SK-N-SH treated with all-trans-retinoic acid at 6 μM for 48 hours (cell line): ENCODE measurements around the gene MYO16.
A peak's percentile ranks its signal among the peaks of the same experiment; 100 is the strongest.

ENCODE experiments used
- ATAC-seq: fragments of 200-7000 bp; cut with Tn5 transposase; 3 replicates; pipeline ENCODE4 v1.9.1; 2020; ENCODE audit warnings: mild to moderate bottlenecking, moderate library complexity
- ARNTL ChIP-seq: fragments of 450-650 bp; formaldehyde crosslinking; IDR thresholded peaks from 2 replicates; pipeline ENCODE4 v1.5.0; 2020; ENCODE audit warnings: low read depth, mild to moderate bottlenecking, moderate library complexity, borderline replicate concordance
- BACH2 ChIP-seq: fragments of 250-450 bp; sonication (Bioruptor Pico); IDR thresholded peaks from 2 replicates; pipeline ENCODE4 v1.9.0; 2021; ENCODE audit warnings: mild to moderate bottlenecking, borderline replicate concordance
- CSDC2 ChIP-seq: fragments of 250-450 bp; sonication (Bioruptor Pico); IDR thresholded peaks from 2 replicates; pipeline ENCODE4 v1.5.0; 2020; ENCODE audit warnings: mild to moderate bottlenecking, moderate library complexity
- CSRNP3 ChIP-seq: fragments of 250-450 bp; sonication (Bioruptor Pico); IDR thresholded peaks from 2 replicates; pipeline ENCODE4 v1.5.1; 2021; ENCODE audit warnings: mild to moderate bottlenecking, moderate library complexity
- ESRRG ChIP-seq: fragments of 250-450 bp; sonication (Bioruptor Pico); IDR thresholded peaks from 2 replicates; pipeline ENCODE4 v1.6.1; 2021; ENCODE audit warnings: mild to moderate bottlenecking
- GLIS3 ChIP-seq: fragments of 250-450 bp; sonication (Bioruptor Pico); IDR thresholded peaks from 2 replicates; pipeline ENCODE4 v1.5.0; 2020; ENCODE audit warnings: mild to moderate bottlenecking, moderate library complexity
- OSR1 ChIP-seq: fragments of 250-450 bp; sonication (Bioruptor Pico); IDR thresholded peaks from 2 replicates; pipeline ENCODE4 v1.8.0; 2022; ENCODE audit warnings: moderate library complexity, mild to moderate bottlenecking, inconsistent platforms
- PATZ1 ChIP-seq: fragments of 250-450 bp; sonication (Bioruptor Pico); IDR thresholded peaks from 2 replicates; pipeline ENCODE4 v1.8.0; 2020; ENCODE audit warnings: mild to moderate bottlenecking, moderate library complexity, borderline replicate concordance
- PPARA ChIP-seq: fragments of 250-450 bp; sonication (Bioruptor Pico); IDR thresholded peaks from 2 replicates; pipeline ENCODE4 v1.5.0; 2020; ENCODE audit warnings: mild to moderate bottlenecking, borderline replicate concordance
- RARB ChIP-seq: fragments of 250-450 bp; sonication (Bioruptor Pico); IDR thresholded peaks from 2 replicates; pipeline ENCODE4 v1.8.0; 2021; ENCODE audit warnings: mild to moderate bottlenecking, moderate library complexity
- SNAI2 ChIP-seq: fragments of 250-450 bp; sonication (Bioruptor Pico); IDR thresholded peaks from 2 replicates; pipeline ENCODE4 v1.5.0; 2020; ENCODE audit warnings: mild to moderate bottlenecking, moderate library complexity
- TCF4 ChIP-seq: fragments of 250-450 bp; sonication (Bioruptor Pico); IDR thresholded peaks from 2 replicates; pipeline ENCODE4 v1.8.0; 2021; ENCODE audit warnings: mild to moderate bottlenecking, moderate library complexity, borderline replicate concordance
- TOX ChIP-seq: fragments of 250-450 bp; sonication (Bioruptor Pico); IDR thresholded peaks from 2 replicates; pipeline ENCODE4 v1.8.0; 2021; ENCODE audit warnings: mild to moderate bottlenecking, moderate library complexity, borderline replicate concordance
- TSHZ2 ChIP-seq: fragments of 250-450 bp; sonication (Bioruptor Pico); IDR thresholded peaks from 2 replicates; pipeline ENCODE4 v1.5.0; 2020; ENCODE audit warnings: mild to moderate bottlenecking, moderate library complexity
- ZFP3 ChIP-seq: fragments of 250-450 bp; sonication (Bioruptor Pico); IDR thresholded peaks from 2 replicates; pipeline ENCODE4 v1.5.0; 2020; ENCODE audit warnings: mild to moderate bottlenecking, moderate library complexity
- ZFP30 ChIP-seq: fragments of 450-650 bp; formaldehyde crosslinking; IDR thresholded peaks from 2 replicates; pipeline ENCODE4 v1.5.0; 2022; ENCODE audit warnings: mild to moderate bottlenecking, moderate library complexity
- ZNF565 ChIP-seq: fragments of 450-650 bp; formaldehyde crosslinking; conservative IDR thresholded peaks from 2 replicates; pipeline ENCODE4 v1.5.0; 2020; ENCODE audit warnings: low read depth, mild to moderate bottlenecking, moderate library complexity
- ZNF70 ChIP-seq: fragments of 450-650 bp; formaldehyde crosslinking; IDR thresholded peaks from 2 replicates; pipeline ENCODE4 v1.5.0; 2020; ENCODE audit warnings: mild to moderate bottlenecking, moderate library complexity
- ZNF8 ChIP-seq: fragments of 450-650 bp; formaldehyde crosslinking; IDR thresholded peaks from 2 replicates; pipeline ENCODE4 v1.5.0; 2020; ENCODE audit warnings: mild to moderate bottlenecking, moderate library complexity

Gene MYO16

GRCh38 chr13:108786456-108787200 is 157.2 kb downstream of the MYO16 start:
- TF ChIP-seq ZFP30 (CRISPR knock-in tag) (no peak), CSDC2 (no peak), ZFP3 (no peak), RARB (CRISPR knock-in tag) (no peak), ESRRG (CRISPR knock-in tag) (no peak), ZNF70 (no peak), TCF4 (CRISPR knock-in tag) (no peak), TSHZ2 (no peak), PPARA (no peak), PATZ1 (CRISPR knock-in tag) (no peak), BACH2 (CRISPR knock-in tag) (no peak), GLIS3 (CRISPR knock-in tag) (no peak), SNAI2 (no peak), ZNF565 (CRISPR knock-in tag) (no peak), ARNTL (CRISPR knock-in tag) (no peak), OSR1 (CRISPR knock-in tag) (no peak), ZNF8 (CRISPR knock-in tag) (no peak)
- no peak for ATAC-seq

- ATAC-seq, result no peak
- TF ChIP-seq TOX (CRISPR knock-in tag) (no peak), TCF4 (CRISPR knock-in tag) (peak; percentile 62; the same call in 1 of the 2 replicates), ZNF565 (CRISPR knock-in tag) (no peak), PPARA (no peak), TSHZ2 (peak; percentile 49; the same call in 1 of the 2 replicates), CSRNP3 (CRISPR knock-in tag) (no peak), ZNF70 (no peak), ZFP3 (no peak)
Measured at GRCh38 chr13:108787700-108788414, 158.4 kb downstream of the MYO16 start.

GRCh38 chr13:108789476-108789875 is 160.1 kb downstream of the MYO16 start:
- TF ChIP-seq PPARA (no peak), ZFP3 (no peak), ZNF565 (CRISPR knock-in tag) (no peak)
- no peak for ATAC-seq
